SK-N-MC (cell line): ENCODE data around the gene C5.

Experiments
- EZH2 ChIP-seq: fragments of 200-600 bp; sonication (generic); IDR thresholded peaks from one replicate; pipeline ENCODE4 v1.6.1; 2017; ENCODE audit warnings: antibody characterized with exemption
- POLR2AphosphoS5 ChIP-seq: IDR thresholded peaks from 2 replicates; pipeline ENCODE4 v1.6.1; 2012; ENCODE audit warnings: mild to moderate bottlenecking, low read depth, low read length, borderline replicate concordance

- TF ChIP-seq POLR2AphosphoS5 (no peak), EZH2 (no peak)
Observed at GRCh38 chr9:121085661-121086060, 35.6 kb upstream of the C5 start.
